GM21529 (cell line): ENCODE results near the gene APBA3.

Experiments
- ATAC-seq: cut with Tn5 transposase; IDR thresholded peaks from one replicate; pipeline ENCODE4 v1.9.1; 2021; ENCODE audit not compliant: unreplicated experiment

Gene APBA3

DNA sequence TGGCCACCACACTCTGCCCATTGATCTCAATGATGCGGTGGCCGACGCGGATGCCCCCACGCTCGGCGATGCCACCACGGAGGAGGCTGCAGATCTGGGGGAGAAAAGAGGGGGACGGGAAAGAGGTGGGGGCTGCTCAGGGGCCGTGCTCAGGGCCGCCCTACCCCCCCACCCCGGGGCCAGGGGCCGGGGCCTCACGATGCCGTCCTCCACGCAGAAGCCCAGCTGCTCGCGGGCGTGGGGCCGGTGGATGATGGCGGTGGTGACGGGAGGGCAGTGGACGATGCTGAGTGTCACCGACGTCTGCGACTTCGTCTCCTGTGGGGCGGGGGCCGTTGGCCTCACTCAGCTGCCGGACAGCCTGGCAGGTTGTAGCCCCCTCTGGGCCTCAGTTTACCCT, 10.3 kb downstream of the APBA3 start:
- ATAC-seq = no peak

- no peak for ATAC-seq
These were observed 11.3 kb downstream of the APBA3 start for GRCh38 chr19:3750211-3750610.

DNA sequence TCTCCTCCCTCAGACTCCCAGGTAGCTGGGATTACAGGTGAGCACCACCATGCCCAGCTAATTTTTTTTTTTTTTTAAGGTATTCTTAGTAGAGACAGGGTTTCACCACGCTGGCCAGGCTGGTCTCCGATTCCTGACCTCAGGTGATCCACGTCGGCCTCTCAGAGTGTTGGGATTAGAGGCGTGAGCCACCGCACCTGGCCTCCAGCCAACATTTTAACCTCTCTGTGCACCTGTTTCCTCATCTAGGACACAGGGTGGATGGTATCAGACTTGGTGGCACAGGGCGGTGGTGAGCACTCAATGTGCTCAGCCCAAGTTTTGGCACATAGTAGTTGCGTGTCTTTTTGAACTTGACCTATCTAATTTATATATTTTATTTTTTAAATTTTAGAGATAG, 12.5 kb downstream of the APBA3 start:
- no peak for ATAC-seq

GRCh38 chr19:3746371-3747056, 15.0 kb downstream of the APBA3 start:
- ATAC-seq = no peak

GRCh38 chr19:3745363-3746045, 16.0 kb downstream of the APBA3 start:
- no peak for ATAC-seq

GRCh38 chr19:3743486-3743885, 18.0 kb downstream of the APBA3 start:
- ATAC-seq = no peak

DNA sequence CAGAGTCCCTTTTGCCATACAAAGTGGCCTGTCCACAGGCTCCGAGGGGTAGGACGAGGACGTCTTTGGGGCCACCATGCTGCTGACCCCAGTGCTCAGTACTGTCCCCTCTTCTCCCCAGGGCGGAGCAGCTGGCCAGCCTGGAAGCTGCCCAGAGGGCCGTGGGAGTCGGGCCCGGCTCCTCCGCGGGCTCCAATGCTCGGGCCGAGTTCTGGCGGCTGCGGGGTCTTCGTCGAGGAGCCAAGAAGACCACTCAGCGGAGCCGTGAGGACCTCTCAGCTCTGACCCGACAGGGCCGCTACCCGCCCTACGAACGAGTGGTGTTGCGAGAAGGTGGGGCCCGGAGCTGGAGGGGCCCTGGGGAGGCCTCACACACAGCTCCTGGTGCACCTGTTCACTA, 21.1 kb downstream of the APBA3 start:
- ATAC-seq = no peak

DNA sequence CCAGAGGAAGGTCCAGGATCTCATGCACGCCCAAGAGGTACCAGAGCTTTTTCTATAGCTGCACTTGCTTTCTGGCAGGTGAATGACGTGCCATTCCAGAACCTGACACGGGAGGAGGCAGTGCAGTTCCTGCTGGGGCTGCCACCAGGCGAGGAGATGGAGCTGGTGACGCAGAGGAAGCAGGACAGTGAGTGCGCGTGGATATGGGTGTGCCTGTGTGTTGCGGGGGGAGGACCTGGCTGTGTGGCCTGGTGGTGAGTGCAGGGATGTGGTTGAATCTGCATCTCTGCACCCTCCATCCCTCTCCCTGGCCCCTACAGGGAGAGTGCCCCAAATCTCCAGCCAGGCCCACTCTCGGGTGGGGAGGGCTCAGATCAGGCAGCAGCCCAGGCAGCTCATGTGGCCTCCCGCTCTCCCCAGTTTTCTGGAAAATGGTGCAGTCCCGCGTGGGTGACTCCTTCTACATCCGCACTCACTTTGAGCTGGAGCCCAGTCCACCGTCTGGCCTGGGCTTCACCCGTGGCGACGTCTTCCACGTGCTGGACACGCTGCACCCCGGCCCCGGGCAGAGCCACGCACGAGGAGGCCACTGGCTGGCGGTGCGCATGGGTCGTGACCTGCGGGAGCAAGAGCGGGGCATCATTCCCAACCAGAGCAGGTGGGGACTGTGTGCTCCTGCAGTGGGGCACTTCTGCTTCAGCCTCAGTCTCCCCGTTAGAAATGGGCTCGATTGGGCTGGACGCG, 22.8 kb downstream of the APBA3 start:
- no peak for ATAC-seq

DNA sequence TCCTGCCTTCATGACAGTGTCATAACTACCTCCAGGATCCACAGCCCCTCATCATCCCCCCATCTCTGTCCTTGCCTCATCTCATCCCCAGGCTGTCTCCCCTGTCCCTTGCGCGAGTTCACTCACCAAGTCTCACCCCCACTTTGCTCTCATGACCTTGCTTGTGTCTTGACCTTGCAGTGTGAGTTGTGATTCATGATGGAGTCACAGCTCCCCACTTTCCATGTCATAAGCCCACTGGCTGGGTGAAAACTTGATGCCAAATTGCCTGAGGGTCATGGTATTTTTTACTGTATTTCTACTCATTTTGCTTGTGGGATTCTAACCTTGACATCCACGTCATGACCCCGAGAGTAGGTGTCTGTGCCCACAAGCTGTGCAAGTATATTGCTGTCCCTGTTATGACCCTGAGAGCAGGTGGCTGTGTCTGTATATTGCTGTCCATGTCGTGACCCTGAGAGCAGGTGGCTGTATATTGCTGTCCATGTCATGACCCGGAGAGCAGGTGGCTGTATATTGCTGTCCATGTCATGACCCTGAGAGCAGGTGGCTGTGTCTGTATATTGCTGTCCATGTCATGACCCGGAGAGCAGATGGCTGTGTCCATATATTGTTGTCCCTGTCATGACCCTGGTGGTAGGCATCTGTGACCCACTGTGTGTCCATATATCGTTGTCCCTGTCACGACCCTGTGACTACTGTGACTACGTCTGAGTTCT, 23.8 kb downstream of the APBA3 start:
- no peak for ATAC-seq

DNA sequence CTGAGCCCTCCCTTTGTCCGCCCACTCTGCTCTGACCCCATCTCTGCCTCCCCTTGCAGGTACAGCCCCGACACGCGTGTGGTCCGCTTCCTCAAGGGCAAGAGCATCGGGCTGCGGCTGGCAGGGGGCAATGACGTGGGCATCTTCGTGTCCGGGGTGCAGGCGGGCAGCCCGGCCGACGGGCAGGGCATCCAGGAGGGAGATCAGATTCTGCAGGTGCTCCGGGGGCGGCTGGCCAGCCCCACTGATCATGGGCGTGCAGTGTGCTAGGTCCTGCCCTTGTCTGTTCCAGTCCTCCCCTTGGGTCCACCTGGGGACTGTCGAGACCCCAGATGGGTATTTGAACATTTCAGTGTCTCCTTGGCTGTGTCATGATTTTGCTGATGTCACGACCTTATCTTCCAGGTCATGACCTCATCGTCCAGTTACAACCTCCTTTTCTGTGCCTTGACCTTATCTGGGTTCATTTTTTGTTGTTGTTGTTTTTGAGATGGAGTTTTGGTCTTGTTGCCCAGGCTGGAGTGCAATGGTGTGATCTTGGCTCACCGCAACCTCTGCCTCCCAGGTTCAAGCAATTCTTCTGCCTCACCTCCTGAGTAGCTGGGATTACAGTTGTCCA, 25.3 kb downstream of the APBA3 start:
- ATAC-seq = no peak

DNA sequence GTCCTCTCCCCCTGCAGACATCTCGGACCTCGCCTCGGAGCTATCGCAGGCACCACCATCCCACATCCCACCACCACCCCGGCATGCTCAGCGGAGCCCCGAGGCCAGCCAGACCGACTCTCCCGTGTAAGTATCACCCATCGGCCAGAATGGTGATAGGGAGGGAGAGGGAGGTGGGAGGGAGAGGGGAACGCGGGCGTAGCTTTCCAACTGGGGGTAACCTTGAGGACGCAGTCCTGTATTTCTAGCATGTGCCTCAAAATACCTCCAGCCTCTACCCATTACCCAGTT, 27.2 kb downstream of the APBA3 start:
- no peak for ATAC-seq

DNA sequence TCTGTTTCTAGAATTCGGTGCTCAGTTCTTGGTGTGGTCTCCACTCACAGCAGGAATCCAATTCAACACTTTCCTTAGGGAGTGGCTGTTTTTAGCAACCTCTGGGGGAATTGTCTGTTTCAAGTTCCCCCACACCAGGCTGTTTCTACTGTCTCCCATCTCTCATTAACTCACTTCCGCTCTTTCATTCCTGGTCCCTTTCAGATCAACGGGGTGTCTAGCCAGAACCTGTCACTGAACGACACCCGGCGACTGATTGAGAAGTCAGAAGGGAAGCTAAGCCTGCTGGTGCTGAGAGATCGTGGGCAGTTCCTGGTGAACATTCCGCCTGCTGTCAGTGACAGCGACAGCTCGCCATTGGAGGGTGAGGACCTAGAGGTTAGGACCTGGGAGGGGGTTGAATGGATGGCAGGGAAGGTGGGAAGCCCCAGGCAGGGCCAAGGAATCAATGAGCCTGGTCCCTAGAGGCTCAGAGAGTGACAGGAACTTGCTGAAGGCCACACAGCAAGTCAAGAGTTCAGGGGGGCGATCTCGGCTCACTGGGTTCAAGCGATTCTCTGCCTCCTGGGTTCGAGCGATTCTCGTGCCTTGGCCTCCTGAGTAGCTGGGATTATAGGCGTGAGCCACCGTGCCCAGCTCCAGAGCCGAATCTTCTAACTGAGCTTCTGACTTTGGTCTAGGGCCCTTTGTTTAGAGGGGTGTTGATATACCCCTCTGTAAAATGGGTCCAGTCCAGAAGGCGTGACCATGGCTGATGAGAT, 27.8 kb downstream of the APBA3 start:
- ATAC-seq = no peak

DNA sequence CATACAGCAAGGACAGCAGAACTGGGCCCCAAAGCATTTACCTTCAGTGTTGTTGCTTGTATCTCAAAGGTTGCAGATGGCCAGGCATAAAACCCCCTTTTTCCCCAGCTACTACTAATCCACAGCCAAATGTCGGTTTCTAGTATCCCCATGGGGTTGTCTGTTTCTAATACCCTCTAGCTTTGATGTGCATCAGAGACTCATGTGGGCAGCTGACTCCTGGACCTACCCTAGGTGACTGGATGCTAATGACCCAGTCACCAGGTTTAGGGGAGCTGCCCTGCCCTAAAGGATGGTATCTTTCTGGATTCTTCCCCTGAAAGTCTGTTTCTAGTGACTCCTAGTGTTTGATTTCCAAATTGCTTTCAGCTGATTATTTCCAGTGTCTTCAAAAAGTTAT, 29.4 kb downstream of the APBA3 start:
- ATAC-seq = no peak

- no peak for ATAC-seq
These were observed 31.0 kb downstream of the APBA3 start for GRCh38 chr19:3730457-3730958.

GRCh38 chr19:3725640-3726310, 35.7 kb downstream of the APBA3 start:
- no peak for ATAC-seq

DNA sequence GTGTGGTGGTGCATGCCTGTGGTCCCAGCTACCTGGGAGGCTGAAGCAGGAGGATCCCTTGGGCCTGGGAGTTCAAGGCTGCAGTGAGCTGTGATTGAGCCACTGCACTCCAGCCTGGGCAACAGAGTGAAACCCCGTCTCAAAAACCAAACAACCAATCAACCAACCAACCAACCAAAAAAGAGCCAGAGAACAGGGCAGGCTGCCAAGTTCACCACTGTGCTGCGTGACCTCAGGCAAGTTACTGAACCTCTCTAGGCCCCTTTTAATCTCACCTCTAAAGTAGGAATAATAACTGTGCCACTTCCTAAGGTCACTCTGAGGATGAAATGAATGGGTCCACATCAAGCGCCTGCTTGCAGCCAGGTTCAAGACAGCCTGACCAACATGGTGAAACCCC, 36.4 kb downstream of the APBA3 start:
- no peak for ATAC-seq

DNA sequence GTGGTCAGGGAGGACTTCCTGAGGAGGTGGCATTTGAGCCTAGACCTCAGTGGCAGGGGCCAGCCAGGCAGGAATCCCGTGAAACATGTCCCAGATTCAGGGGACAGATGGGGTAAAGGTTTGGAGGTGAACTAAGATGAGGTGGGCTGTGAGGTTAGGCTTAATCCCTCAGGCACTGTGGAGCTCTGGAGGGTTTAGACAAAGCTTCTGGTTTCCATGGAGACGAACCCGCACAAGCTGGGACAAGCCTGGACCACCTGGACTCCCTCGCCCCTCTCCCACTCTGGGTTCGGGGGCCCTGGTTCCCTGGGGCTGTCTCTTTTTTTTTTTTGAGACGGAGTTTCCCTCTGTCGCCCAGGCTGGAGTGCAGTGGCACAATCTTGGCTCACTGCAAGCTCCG, 37.6 kb downstream of the APBA3 start:
- ATAC-seq = no peak

DNA sequence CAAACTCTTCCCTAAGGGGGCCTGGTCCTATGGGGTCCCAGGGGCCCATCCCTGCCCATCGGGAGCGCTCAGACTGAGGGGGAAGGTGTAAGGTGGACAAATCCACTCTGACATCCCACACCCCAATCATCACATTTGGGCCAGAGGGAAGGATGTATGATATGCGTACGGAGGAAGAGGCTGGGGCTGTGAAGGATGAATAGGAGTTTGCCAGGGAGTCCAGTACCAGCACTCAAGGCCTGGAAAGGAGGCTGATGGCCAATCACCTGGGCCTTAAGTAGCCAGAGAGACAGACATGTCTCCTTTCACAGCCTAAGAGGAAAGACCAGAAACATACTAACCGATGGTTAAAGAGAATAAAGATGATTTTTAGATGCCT, 38.4 kb downstream of the APBA3 start:
- no peak for ATAC-seq

- no peak for ATAC-seq
These were observed 38.9 kb downstream of the APBA3 start for GRCh38 chr19:3722443-3723109.
